HL-60 (cell line): ENCODE measurements around the gene FAM83F.

Experiments used
- GABPA ChIP-seq: IDR thresholded peaks from 2 replicates; pipeline ENCODE4 v1.6.1; 2012; ENCODE audit warnings: low read depth
- POLR2AphosphoS5 ChIP-seq: IDR thresholded peaks from 2 replicates; pipeline ENCODE4 v1.6.1; 2012; ENCODE audit warnings: low read depth
- SPI1 ChIP-seq: IDR thresholded peaks from 2 replicates; pipeline ENCODE4 v1.6.1; 2012; ENCODE audit warnings: low read depth, mild to moderate bottlenecking, borderline replicate concordance
- TF ChIP-seq, protein P1 (sequence below): IDR thresholded peaks from one replicate; pipeline ENCODE4 v1.5.1; 2011; ENCODE audit warnings: low read length, control low read depth, inconsistent platforms; ENCODE audit not compliant: insufficient read depth

DNA sequence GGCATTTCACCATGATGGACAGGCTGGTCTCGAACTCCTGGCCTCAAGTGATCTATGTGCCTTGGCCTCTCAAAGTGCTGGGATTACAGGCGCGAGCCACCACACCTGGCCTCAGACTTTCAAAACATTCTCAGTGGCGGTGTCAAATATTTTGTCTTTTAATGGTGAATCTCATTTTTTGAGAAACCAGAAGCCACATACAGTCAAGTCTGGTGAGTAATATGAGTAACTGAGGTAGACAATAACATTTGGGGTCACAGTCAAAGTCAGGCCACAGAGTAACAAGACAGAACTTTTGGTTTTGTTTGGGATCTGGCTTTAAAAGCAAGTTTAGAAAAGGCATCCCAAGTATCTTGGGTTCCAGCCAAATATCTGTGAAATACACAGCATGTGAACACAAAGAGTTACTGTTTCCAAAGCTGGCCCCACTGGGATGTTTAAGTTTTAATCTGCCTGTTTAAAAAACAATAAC, 40.1 kb upstream of the FAM83F start:
- TF ChIP-seq, protein P1, sequence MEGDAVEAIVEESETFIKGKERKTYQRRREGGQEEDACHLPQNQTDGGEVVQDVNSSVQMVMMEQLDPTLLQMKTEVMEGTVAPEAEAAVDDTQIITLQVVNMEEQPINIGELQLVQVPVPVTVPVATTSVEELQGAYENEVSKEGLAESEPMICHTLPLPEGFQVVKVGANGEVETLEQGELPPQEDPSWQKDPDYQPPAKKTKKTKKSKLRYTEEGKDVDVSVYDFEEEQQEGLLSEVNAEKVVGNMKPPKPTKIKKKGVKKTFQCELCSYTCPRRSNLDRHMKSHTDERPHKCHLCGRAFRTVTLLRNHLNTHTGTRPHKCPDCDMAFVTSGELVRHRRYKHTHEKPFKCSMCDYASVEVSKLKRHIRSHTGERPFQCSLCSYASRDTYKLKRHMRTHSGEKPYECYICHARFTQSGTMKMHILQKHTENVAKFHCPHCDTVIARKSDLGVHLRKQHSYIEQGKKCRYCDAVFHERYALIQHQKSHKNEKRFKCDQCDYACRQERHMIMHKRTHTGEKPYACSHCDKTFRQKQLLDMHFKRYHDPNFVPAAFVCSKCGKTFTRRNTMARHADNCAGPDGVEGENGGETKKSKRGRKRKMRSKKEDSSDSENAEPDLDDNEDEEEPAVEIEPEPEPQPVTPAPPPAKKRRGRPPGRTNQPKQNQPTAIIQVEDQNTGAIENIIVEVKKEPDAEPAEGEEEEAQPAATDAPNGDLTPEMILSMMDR = no peak
- TF ChIP-seq SPI1 = no peak
- TF ChIP-seq POLR2AphosphoS5 = no peak
- no peak for TF ChIP-seq GABPA
